Neural progenitor cell (in vitro differentiated cells): ENCODE results near the gene SPATA21. TPM values are rescaled to one million over a fixed set of nuclear protein-coding genes. Genes with fewer than 3 reads are reported as not detected.
A peak's percentile ranks its signal among the peaks of the same experiment; 100 is the strongest.
"Not testable (repeated sequence)": the region's sequence is repeated elsewhere in the genome, so short reads cannot be mapped to it uniquely, and the experiment has no call there.

Experiments used
- DNase-seq: peaks from one replicate; pipeline ENCODE4 v3.0.0-alpha.2; 2016; ENCODE audit warnings: low spot score
- H2AFZ ChIP-seq: fragments of 200-600 bp; sonication (generic); replicated peaks from 2 replicates; pipeline ENCODE4 v1.6.1; 2016; ENCODE audit warnings: antibody characterized with exemption
- H3F3A ChIP-seq: fragments of 200-600 bp; sonication (generic); 2 replicates; pipeline ENCODE4 v1.6.1; 2016; ENCODE audit warnings: antibody characterized with exemption, low read depth
- H3K27ac ChIP-seq: fragments of 200-600 bp; sonication (generic); 2 replicates; pipeline ENCODE4 v1.5.1; 2016; ENCODE audit warnings: mild to moderate bottlenecking
- H3K27me3 ChIP-seq: fragments of 200-600 bp; sonication (generic); 2 replicates; pipeline ENCODE4 v1.6.1; 2016; ENCODE audit warnings: mild to moderate bottlenecking, moderate library complexity
- H3K36me3 ChIP-seq: fragments of 200-600 bp; sonication (generic); 2 replicates; pipeline ENCODE4 v1.5.1; 2016
- H3K4me1 ChIP-seq: fragments of 200-600 bp; sonication (generic); 2 replicates; pipeline ENCODE4 v1.6.1; 2016; ENCODE audit warnings: mixed run types
- H3K4me2 ChIP-seq: fragments of 200-600 bp; sonication (generic); 2 replicates; pipeline ENCODE4 v1.6.1; 2016
- H3K4me3 ChIP-seq: fragments of 200-600 bp; sonication (generic); 2 replicates; pipeline ENCODE4 v1.5.1; 2016
- H3K79me2 ChIP-seq: fragments of 200-600 bp; sonication (generic); 2 replicates; pipeline ENCODE4 v1.6.1; 2016; ENCODE audit warnings: low read depth
- H3K9ac ChIP-seq: fragments of 200-600 bp; sonication (generic); 2 replicates; pipeline ENCODE4 v1.6.1; 2016
- H3K9me3 ChIP-seq: fragments of 200-600 bp; sonication (generic); 2 replicates; pipeline ENCODE4 v1.5.1; 2016; ENCODE audit warnings: low read depth
- H4K20me1 ChIP-seq: fragments of 200-600 bp; sonication (generic); 2 replicates; pipeline ENCODE4 v1.6.1; 2016; ENCODE audit warnings: low read depth
- H3K27ac Mint-ChIP-seq: 3 replicates; pipeline ENCODE4 v1.8.0; 2021; ENCODE audit warnings: mixed read lengths
- H3K27me3 Mint-ChIP-seq: 2 replicates; pipeline ENCODE4 v1.8.0; 2022; ENCODE audit warnings: low read depth, mild to moderate bottlenecking, inconsistent platforms, moderate library complexity, mixed read lengths; ENCODE audit not compliant: insufficient read depth
- H3K36me3 Mint-ChIP-seq: 3 replicates; pipeline ENCODE4 v1.8.0; 2021; ENCODE audit warnings: mixed read lengths
- H3K4me1 Mint-ChIP-seq: 3 replicates; pipeline ENCODE4 v1.8.0; 2021; ENCODE audit warnings: mixed read lengths
- H3K4me3 Mint-ChIP-seq: 3 replicates; pipeline ENCODE4 v1.8.0; 2021; ENCODE audit warnings: mild to moderate bottlenecking, moderate library complexity, mixed read lengths
- H3K9me3 Mint-ChIP-seq: 3 replicates; pipeline ENCODE4 v1.8.0; 2020; ENCODE audit warnings: mixed read lengths
- EZH2 ChIP-seq: fragments of 200-600 bp; sonication (generic); IDR thresholded peaks from 2 replicates; pipeline ENCODE4 v1.6.1; 2017; ENCODE audit warnings: antibody characterized with exemption, mild to moderate bottlenecking, moderate library complexity
- EZH2phosphoT487 ChIP-seq: fragments of 200-600 bp; sonication (generic); IDR thresholded peaks from 2 replicates; pipeline ENCODE4 v1.6.1; 2017; ENCODE audit warnings: antibody characterized with exemption
- total RNA-seq: library from RNA; depleted of rRNA; stranded (reverse); fragments of >200 nt; gene quantifications from 2 replicates; pipeline ENCODE4 v1.2.3, GENCODE V29; 2015; ENCODE audit warnings: low replicate concordance
- TF ChIP-seq, protein P1 (sequence below): fragments of 200-600 bp; sonication (generic); IDR thresholded peaks from 2 replicates; pipeline ENCODE4 v1.5.1; 2017; ENCODE audit warnings: antibody characterized with exemption, mild to moderate bottlenecking

Gene SPATA21, protein sequence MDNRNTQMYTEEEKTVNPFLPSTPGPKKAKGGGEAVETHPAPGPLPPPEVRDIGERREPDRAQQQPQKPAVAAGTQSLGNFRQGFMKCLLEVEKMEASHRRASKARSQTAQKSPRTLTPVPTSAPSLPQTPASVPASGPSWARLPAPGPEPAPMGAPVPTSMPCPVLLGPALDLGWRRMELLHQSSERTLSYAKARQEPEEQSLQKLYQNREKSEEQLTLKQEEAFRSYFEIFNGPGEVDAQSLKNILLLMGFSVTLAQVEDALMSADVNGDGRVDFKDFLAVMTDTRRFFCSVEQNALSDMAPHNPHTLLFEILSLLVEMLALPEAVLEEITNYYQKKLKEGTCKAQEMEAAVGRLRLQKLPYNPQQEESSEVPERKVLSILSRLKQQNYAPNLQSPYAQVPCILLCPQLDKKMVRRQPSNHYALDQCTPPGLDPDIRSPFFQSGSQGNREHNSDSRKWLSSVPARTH
- total RNA-seq: not detected in 2 replicates

DNA sequence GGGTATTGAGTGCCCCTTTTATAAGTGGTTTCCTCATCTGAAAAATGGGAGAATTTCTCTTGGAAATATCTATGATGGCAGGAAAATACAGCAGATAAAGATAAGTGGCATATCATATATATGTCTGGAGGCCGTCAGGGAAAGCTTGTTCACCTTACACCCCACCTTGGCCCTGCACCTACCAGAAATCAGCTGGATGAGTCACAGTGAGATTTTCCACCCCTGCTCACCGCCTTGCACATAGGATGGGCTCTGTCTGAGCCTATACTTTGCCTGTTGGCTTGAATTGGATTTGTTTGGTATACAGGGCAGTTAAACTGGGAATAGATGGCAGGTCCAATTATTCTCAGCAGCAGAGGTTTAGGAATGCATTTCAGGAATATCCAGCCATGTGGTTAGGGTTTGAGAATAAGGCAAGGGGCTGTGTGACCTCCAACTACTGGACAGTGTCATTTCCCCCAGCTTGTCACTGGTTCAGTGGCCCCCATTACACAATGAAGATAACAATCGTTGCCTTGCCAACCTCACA lies at the start of gene SPATA21:
TSS of gene SPATA21 (minus strand) at position 479 of the 529 bp plus-strand sequence. CDS start 6,053 bp downstream, outside the sequence.
- TF ChIP-seq EZH2phosphoT487 (no peak), EZH2 (no peak)
- TF ChIP-seq, protein P1, sequence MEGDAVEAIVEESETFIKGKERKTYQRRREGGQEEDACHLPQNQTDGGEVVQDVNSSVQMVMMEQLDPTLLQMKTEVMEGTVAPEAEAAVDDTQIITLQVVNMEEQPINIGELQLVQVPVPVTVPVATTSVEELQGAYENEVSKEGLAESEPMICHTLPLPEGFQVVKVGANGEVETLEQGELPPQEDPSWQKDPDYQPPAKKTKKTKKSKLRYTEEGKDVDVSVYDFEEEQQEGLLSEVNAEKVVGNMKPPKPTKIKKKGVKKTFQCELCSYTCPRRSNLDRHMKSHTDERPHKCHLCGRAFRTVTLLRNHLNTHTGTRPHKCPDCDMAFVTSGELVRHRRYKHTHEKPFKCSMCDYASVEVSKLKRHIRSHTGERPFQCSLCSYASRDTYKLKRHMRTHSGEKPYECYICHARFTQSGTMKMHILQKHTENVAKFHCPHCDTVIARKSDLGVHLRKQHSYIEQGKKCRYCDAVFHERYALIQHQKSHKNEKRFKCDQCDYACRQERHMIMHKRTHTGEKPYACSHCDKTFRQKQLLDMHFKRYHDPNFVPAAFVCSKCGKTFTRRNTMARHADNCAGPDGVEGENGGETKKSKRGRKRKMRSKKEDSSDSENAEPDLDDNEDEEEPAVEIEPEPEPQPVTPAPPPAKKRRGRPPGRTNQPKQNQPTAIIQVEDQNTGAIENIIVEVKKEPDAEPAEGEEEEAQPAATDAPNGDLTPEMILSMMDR: no peak

DNA sequence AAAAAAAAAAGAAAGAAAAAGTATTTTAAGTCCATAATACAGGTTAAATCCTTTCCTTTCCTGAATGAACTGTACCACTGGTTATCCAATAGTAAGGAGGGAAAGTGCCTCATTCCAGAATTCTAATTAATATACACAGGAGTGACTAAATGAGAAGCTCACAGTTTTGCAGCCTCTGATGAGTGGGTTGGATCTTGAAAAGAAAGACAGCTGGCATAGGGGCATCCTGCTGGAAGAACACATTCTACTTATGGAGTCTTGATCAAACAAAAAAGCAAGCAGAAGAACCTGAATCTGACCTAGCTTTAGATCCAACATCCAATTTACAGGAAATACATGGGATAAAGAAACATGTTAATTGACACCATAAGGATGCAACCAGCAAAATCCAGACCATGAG lies 49.8 kb upstream of the SPATA21 start:
- H3F3A ChIP-seq, H3K9me3 Mint-ChIP-seq, H3K36me3 ChIP-seq, H3K27ac ChIP-seq, H3K4me2 ChIP-seq, H3K4me3 ChIP-seq, H3K4me1 ChIP-seq, H3K9me3 ChIP-seq, H2AFZ ChIP-seq, H3K27me3 ChIP-seq, DNase-seq, H3K4me3 Mint-ChIP-seq, H3K27me3 Mint-ChIP-seq, H3K4me1 Mint-ChIP-seq, H3K79me2 ChIP-seq, H3K27ac Mint-ChIP-seq, H3K9ac ChIP-seq: not testable (repeated sequence)
- H4K20me1 ChIP-seq: peaks cover 16% of the 10 kb centered on the region
- H3K36me3 Mint-ChIP-seq: peaks cover 11% of the 10 kb centered on the region

More for the DNA sequence above, at the start of gene SPATA21:
- no peak within 1 kb of the TSS for H3K4me2 ChIP-seq
- no peak within 1 kb of the TSS for H3K9ac ChIP-seq
- Mint-ChIP-seq H3K27ac (no peak within 1 kb of the TSS), H3K4me1 (peaks cover 14% of the 10 kb centered on the region), H3K9me3 (no peaks in the 10 kb centered on the region), H3K36me3 (no peaks in the 10 kb centered on the region), H3K27me3 (peaks cover 11% of the 10 kb centered on the region), H3K4me3 (no peak within 1 kb of the TSS)
- H3K4me3 ChIP-seq: no peak within 1 kb of the TSS
- peaks cover 9% of the 10 kb centered on the region for H4K20me1 ChIP-seq
- H2AFZ ChIP-seq: no peak within 1 kb of the TSS
- no peak within 1 kb of the TSS for H3K27ac ChIP-seq
- H3K79me2 ChIP-seq: peaks cover 14% of the 10 kb centered on the region
- DNase-seq: no peak
- peaks cover 5% of the 10 kb centered on the region for H3F3A ChIP-seq
- no peaks in the 10 kb centered on the region for H3K36me3 ChIP-seq
- no peaks in the 10 kb centered on the region for H3K9me3 ChIP-seq
- no peaks in the 10 kb centered on the region for H3K27me3 ChIP-seq
- H3K4me1 ChIP-seq: peaks cover 5% of the 10 kb centered on the region

DNA sequence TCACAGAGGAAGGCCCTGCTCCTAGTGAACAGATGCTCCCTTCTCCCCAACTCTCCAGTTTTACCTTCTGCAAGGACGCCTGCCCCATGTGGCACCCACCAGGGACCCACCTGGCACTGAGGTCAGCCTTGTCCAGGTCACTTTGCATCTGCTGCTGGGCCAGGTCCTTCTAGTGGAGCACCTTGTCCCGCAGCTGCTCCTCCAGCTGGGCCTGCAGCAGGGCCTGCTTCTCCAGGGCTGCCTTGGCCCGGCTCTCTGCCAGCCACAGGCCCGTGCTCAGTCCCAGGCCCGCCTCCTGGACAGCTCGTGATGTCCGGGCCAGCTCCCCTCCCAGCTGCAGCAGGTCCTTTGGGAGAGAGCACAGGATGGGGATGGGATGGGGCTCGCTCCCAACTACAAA lies 49.1 kb upstream of the SPATA21 start:
- H3F3A ChIP-seq, H3K4me1 ChIP-seq, H3K4me2 ChIP-seq, H3K9me3 Mint-ChIP-seq, H3K4me1 Mint-ChIP-seq, H3K9me3 ChIP-seq, H3K4me3 Mint-ChIP-seq, H3K27me3 Mint-ChIP-seq, H2AFZ ChIP-seq, DNase-seq, H3K79me2 ChIP-seq, H3K36me3 ChIP-seq, H3K27me3 ChIP-seq, H3K9ac ChIP-seq, H3K27ac ChIP-seq, H4K20me1 ChIP-seq, H3K27ac Mint-ChIP-seq, H3K4me3 ChIP-seq: not testable (repeated sequence)
- H3K36me3 Mint-ChIP-seq: peaks cover 11% of the 10 kb centered on the region

DNA sequence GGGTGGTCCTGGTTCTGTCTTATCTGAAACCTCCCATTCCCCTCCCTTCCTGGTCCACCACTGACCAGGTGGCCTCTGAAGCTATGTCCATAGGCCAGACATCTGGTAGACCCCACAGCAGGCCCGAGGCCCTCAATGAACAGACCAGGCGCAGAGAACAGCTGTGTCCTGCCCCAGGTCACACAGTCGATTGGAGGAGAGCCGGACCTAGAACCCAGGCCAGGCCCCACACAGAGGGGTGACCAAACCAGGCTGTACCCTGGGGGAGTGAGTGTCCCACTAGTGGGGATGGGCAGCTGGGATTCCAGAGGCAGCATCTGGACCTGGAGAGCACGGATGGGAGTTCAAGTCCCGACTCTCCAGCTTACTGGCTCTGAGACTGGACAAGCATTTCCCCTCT lies 47.7 kb upstream of the SPATA21 start:
- H3K27ac ChIP-seq: no peak overlapping the region
- no peak overlapping the region for H3K4me3 Mint-ChIP-seq
- H3K36me3 ChIP-seq: no peaks in the 10 kb centered on the region
- TF ChIP-seq EZH2phosphoT487: no peak
- TF ChIP-seq EZH2: no peak
- TF ChIP-seq, protein P1: no peak
- peaks cover 16% of the 10 kb centered on the region for H3K36me3 Mint-ChIP-seq
- H2AFZ ChIP-seq: no peak overlapping the region
- no peaks in the 10 kb centered on the region for H3K9me3 Mint-ChIP-seq
- H3K27me3 ChIP-seq: no peaks in the 10 kb centered on the region
- H3K27ac Mint-ChIP-seq: peak overlapping the region; percentile 74
- no peaks in the 10 kb centered on the region for H3F3A ChIP-seq
- H4K20me1 ChIP-seq: no peaks in the 10 kb centered on the region
- no peak overlapping the region for H3K9ac ChIP-seq
- no peaks in the 10 kb centered on the region for H3K4me1 Mint-ChIP-seq
- H3K27me3 Mint-ChIP-seq: peaks cover 4% of the 10 kb centered on the region
- no peak for DNase-seq
- no peaks in the 10 kb centered on the region for H3K4me1 ChIP-seq
- no peaks in the 10 kb centered on the region for H3K9me3 ChIP-seq
- H3K79me2 ChIP-seq: no peaks in the 10 kb centered on the region
- H3K4me3 ChIP-seq: no peak overlapping the region
- H3K4me2 ChIP-seq: no peak overlapping the region
